Left lobe of liver (tissue), 2 donors: ENCODE measurements around the gene FZD1. TPM values are rescaled to one million over a fixed set of nuclear protein-coding genes. Genes with fewer than 3 reads are reported as not detected.
A peak's percentile ranks its signal among the peaks of the same experiment; 100 is the strongest.

Experiments used
- ATAC-seq: fragments of 200-7000 bp; cut with Tn5 transposase; one replicate; pipeline ENCODE4 v1.9.1; 2020; ENCODE audit warnings: mild to moderate bottlenecking, moderate library complexity
- DNase-seq: peaks from one replicate; pipeline ENCODE4 v3.0.0-alpha.2; 2020; ENCODE audit warnings: low spot score
- total RNA-seq: library from RNA; stranded (reverse); gene quantifications from one replicate; pipeline ENCODE4 v1.2.1, GENCODE V29; 2021
- donor health status: DM: no; HTN: no; CAD: no; lungs with moderate emphysema.
- donor health status: DM: no; HTN: yes; CAD: no.

The FZD1 gene
- total RNA-seq, result 2.0 TPM

GRCh38 chr7:91264046-91264923 is at the start of gene FZD1:
Gene FZD1 (plus strand): TSS chr7:91264433. CDS start chr7:91264881, 448 bp downstream.
- ATAC-seq (peak; percentile 92), DNase-seq (peak; percentile 96)

GRCh38 chr7:91226411-91226810 is 37.8 kb upstream of the FZD1 start:
- no peak for ATAC-seq

GRCh38 chr7:91228327-91228726 is 35.9 kb upstream of the FZD1 start:
- DNase-seq, result no peak

More at GRCh38 chr7:91226411-91226810, 37.8 kb upstream of the FZD1 start:
- DNase-seq, result no peak

GRCh38 chr7:91228927-91229558 is 35.2 kb upstream of the FZD1 start:
- no peak for DNase-seq
- ATAC-seq, result no peak

More at GRCh38 chr7:91228327-91228726, 35.9 kb upstream of the FZD1 start:
- no peak for ATAC-seq

GRCh38 chr7:91230100-91230499 is 34.1 kb upstream of the FZD1 start:
- DNase-seq, result no peak
- ATAC-seq, result no peak

- ATAC-seq (no peak), DNase-seq (no peak)
Measured at GRCh38 chr7:91230503-91230902, 33.7 kb upstream of the FZD1 start.

GRCh38 chr7:91233212-91233611 is 31.0 kb upstream of the FZD1 start:
- ATAC-seq (no peak), DNase-seq (no peak)

- ATAC-seq (no peak), DNase-seq (no peak)
Measured at GRCh38 chr7:91235211-91235832, 28.9 kb upstream of the FZD1 start.

GRCh38 chr7:91239171-91239604 is 25.0 kb upstream of the FZD1 start:
- DNase-seq (no peak), ATAC-seq (peak; percentile 40)

- peak; percentile 89 for ATAC-seq
Measured at GRCh38 chr7:91239772-91240171, 24.5 kb upstream of the FZD1 start.

GRCh38 chr7:91240376-91240941 is 23.8 kb upstream of the FZD1 start:
- ATAC-seq (peak; percentile 44), DNase-seq (no peak)

More at GRCh38 chr7:91239772-91240171, 24.5 kb upstream of the FZD1 start:
- DNase-seq, result no peak

GRCh38 chr7:91242097-91242844 is 22.0 kb upstream of the FZD1 start:
- no peak for ATAC-seq

GRCh38 chr7:91243591-91244301 is 20.5 kb upstream of the FZD1 start:
- no peak for DNase-seq
- ATAC-seq, result no peak

More at GRCh38 chr7:91242097-91242844, 22.0 kb upstream of the FZD1 start:
- no peak for DNase-seq

- ATAC-seq (no peak), DNase-seq (no peak)
Measured at GRCh38 chr7:91247500-91247899, 16.7 kb upstream of the FZD1 start.

- no peak for ATAC-seq
- no peak for DNase-seq
Measured at GRCh38 chr7:91248996-91249395, 15.2 kb upstream of the FZD1 start.

GRCh38 chr7:91249506-91250233 is 14.6 kb upstream of the FZD1 start:
- DNase-seq, result no peak
- ATAC-seq, result no peak

- no peak for ATAC-seq
Measured at GRCh38 chr7:91250706-91251105, 13.5 kb upstream of the FZD1 start.

GRCh38 chr7:91251877-91252276 is 12.4 kb upstream of the FZD1 start:
- ATAC-seq, result no peak
- no peak for DNase-seq

More at GRCh38 chr7:91250706-91251105, 13.5 kb upstream of the FZD1 start:
- DNase-seq, result no peak
